K562 treated with DMSO at 1 percent for 48 hours (cell line): Measurements from ENCODE around the gene DHRS7. TPM values are rescaled to one million over a fixed set of nuclear protein-coding genes. Genes with fewer than 3 reads are reported as not detected.

Experiments used
- total RNA-seq: library from RNA; unstranded; fragments of 300-600 nt; gene quantifications from 2 replicates; pipeline ENCODE4 v1.2.3, GENCODE V29; 2022; ENCODE audit warnings: low replicate concordance; ENCODE audit errors: extremely low read depth

The DHRS7 gene, protein sequence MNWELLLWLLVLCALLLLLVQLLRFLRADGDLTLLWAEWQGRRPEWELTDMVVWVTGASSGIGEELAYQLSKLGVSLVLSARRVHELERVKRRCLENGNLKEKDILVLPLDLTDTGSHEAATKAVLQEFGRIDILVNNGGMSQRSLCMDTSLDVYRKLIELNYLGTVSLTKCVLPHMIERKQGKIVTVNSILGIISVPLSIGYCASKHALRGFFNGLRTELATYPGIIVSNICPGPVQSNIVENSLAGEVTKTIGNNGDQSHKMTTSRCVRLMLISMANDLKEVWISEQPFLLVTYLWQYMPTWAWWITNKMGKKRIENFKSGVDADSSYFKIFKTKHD
- total RNA-seq = not detected in 2 replicates

GRCh38 chr14:60164712-60165546, at the start of gene DHRS7:
Gene DHRS7 (minus strand): TSS chr14:60165398. CDS start chr14:60165309, 89 bp downstream.

Other genes starting within 250 kb of the DHRS7 start
- not detected in 2 replicates for gene LRRC9, start 245.3 kb downstream of the DHRS7 start, total RNA-seq
- gene PCNX4, start 73.5 kb downstream of the DHRS7 start, total RNA-seq = not detected in 2 replicates
- not detected in 2 replicates for gene PPM1A, start 83.8 kb upstream of the DHRS7 start, total RNA-seq